ENCODE results near the gene SULT2B1.

- TF ChIP-seq CTCF (IDR thresholded peaks at IDR 0.05) (no peak), POLR2A (IDR thresholded peaks at IDR 0.05) (no peak), EP300 (IDR thresholded peaks at IDR 0.05) (no peak)
Observed at GRCh38 chr19:48629297-48629598, 77.3 kb downstream of the SULT2B1 start.
